SH-SY5Y (cell line): ENCODE data around the gene ASB16.

Experiments
- GATA2 ChIP-seq: IDR thresholded peaks from 2 replicates; pipeline ENCODE4 v1.6.1; 2011; ENCODE audit warnings: mild to moderate bottlenecking, low read depth, low read length
- GATA3 ChIP-seq: IDR thresholded peaks from 2 replicates; pipeline ENCODE4 v1.6.1; 2011; ENCODE audit warnings: low read depth, mild to moderate bottlenecking, low read length, moderate library complexity

DNA sequence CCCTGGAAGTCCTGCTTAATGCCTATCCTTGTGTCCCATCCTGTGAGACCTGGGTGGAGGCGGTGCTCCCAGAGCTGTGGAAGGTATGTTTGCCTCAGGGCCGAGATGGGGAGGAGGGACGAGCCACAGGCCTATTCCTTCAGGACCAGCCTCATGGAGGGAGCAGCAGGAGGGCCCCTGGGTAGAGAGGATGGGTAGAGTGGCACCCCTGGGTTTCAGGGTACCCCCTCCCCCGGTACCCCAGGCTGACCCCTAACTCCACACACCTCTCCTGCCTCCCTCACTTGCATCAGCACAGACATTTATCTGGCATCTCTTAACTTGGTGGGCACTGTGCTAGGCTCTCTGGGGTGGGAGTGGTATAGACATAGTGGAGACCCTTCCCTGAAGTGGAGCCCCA, 7.1 kb downstream of the ASB16 start:
- TF ChIP-seq GATA2 (no peak), GATA3 (no peak)
